Stomach (tissue), 9 donors: ENCODE results near the gene OSTF1. TPM values are rescaled to one million over a fixed set of nuclear protein-coding genes. Genes with fewer than 3 reads are reported as not detected.

Source experiments
- DNase-seq, 2 donors: peaks; one replicate each; pipeline versions ENCODE4 v3.0.0 to v3.0.0-alpha.2; 2013 to 2019
- H3K27ac ChIP-seq, 5 donors: fragments of 200-600 bp in 4 of 5; sonication (generic) in 4 of 5; one replicate each; pipeline ENCODE4 v1.5.1; 2013 to 2019; ENCODE audit warnings: mild to moderate bottlenecking in 1 of 5, moderate library complexity in 1 of 5
- H3K27me3 ChIP-seq, 3 donors: fragments of 200-600 bp; sonication (generic); one replicate each; pipeline ENCODE4 v1.5.1; 2017 to 2019; ENCODE audit warnings: mixed run types in 1 of 3
- H3K36me3 ChIP-seq, 4 donors: fragments of 200-600 bp; sonication (generic); 1 replicate in 3 of 4; 2 replicates in 1 of 4; pipeline ENCODE4 v1.5.1; 2016 to 2019
- H3K4me1 ChIP-seq, 4 donors: fragments of 200-600 bp; sonication (generic); one replicate each; pipeline ENCODE4 v1.5.1; 2016 to 2019
- H3K4me3 ChIP-seq, 4 donors: fragments of 200-600 bp; sonication (generic) in 3 of 4; one replicate each; pipeline ENCODE4 v1.5.1; 2016 to 2019; ENCODE audit warnings: mild to moderate bottlenecking in 1 of 4
- H3K9me3 ChIP-seq, 4 donors: fragments of 200-600 bp; sonication (generic); one replicate each; pipeline ENCODE4 v1.5.1; 2016 to 2019
- CTCF ChIP-seq, 7 experiments: fragments of 450-650 bp in 4 of 7; fragments of 200-600 bp in 3 of 7; sonication (generic) in 3 of 7; IDR thresholded peaks; one replicate each; pipeline ENCODE4 v1.5.1; 2016 to 2019; ENCODE audit warnings: antibody characterized with exemption in 7 of 7, control low read depth in 2 of 7, mild to moderate bottlenecking in 1 of 7
- EP300 ChIP-seq: sonication (generic); formaldehyde crosslinking; IDR thresholded peaks from one replicate; pipeline ENCODE4 v1.6.1; 2017; ENCODE audit warnings: antibody characterized with exemption
- POLR2A ChIP-seq, 4 donors: fragments of 450-650 bp; IDR thresholded peaks; one replicate each; pipeline ENCODE4 v1.6.1; 2016; ENCODE audit warnings: antibody characterized with exemption in 4 of 4, control low read depth in 2 of 4, mild to moderate bottlenecking in 1 of 4, moderate library complexity in 1 of 4
- POLR2AphosphoS5 ChIP-seq, 3 donors: sonication (generic); formaldehyde crosslinking; IDR thresholded peaks; one replicate each; pipeline ENCODE4 v1.6.1; 2016; ENCODE audit warnings: antibody characterized with exemption in 3 of 3
- WGBS, 5 donors: extraction: QIAGEN DNeasy Blood & Tissue Kit in 3 of 5; methylation state at CpG; one replicate each; pipeline versions ENCODE4 v1.1.5 to v1.1.7; 2013 to 2018; 5-methylcytosine and 5-hydroxymethylcytosine counted together
- intact Hi-C: fragments of 100-400 bp; cut with DNase I; formaldehyde crosslinking; loops from one replicate; pipeline ENCODE4 v1.15.1; 2023; ENCODE audit warnings: low total_unique reads
- polyA plus RNA-seq, 3 donors: library from polyadenylated mRNA; stranded (reverse); fragments of 200-250 nt; gene quantifications; one replicate each; pipeline ENCODE4 v1.2.3, GENCODE V29; 2013
- total RNA-seq, 5 donors: library from RNA; depleted of rRNA; stranded (reverse); fragments of >200 nt; gene quantifications; one replicate each; pipeline versions ENCODE4 v1.1.0 to v1.2.3, GENCODE V29; 2014 to 2016
- donor health status: healthy with polysubstance abuse.
- donor health status: Bipolar disorder and iron deficiency.
- donor health status: healthy.

The OSTF1 gene
- total and polyA plus RNA-seq, 8 donors = 2.2 to 79.4 (median 43.5) TPM; not detected in 1

- Histone ChIP-seq H3K36me3 (peaks cover 0 to 11% (median 2%) of the 10 kb centered on the region in 4 donors), H3K4me3 (no peak overlapping the region), H3K9me3 (no peaks in the 10 kb centered on the region), H3K27ac (no peak overlapping the region), H3K27me3 (no peaks in the 10 kb centered on the region), H3K4me1 (no peaks in the 10 kb centered on the region)
- intact Hi-C loops = no loop called here
- TF ChIP-seq CTCF (IDR thresholded peaks at IDR 0.05) (no peak), POLR2A (IDR thresholded peaks at IDR 0.05) (no peak), EP300 (no peak), POLR2AphosphoS5 (IDR thresholded peaks at IDR 0.05) (no peak)
- no peak for DNase-seq
These were observed 87.7 kb downstream of the OSTF1 start for GRCh38 chr9:75176037-75176436.

- Histone ChIP-seq H3K27ac (peak overlapping the region in 1 of 5 donors; percentile 76), H3K27me3 (no peaks in the 10 kb centered on the region), H3K4me1 (no peaks in the 10 kb centered on the region), H3K9me3 (no peaks in the 10 kb centered on the region), H3K36me3 (peaks cover 0 to 12% (median 10%) of the 10 kb centered on the region in 4 donors), H3K4me3 (no peak overlapping the region)
- peak in 1 of 2 donors; percentile 20 for DNase-seq
- intact Hi-C loops = no loop called here
- TF ChIP-seq EP300 (no peak), POLR2AphosphoS5 (IDR thresholded peaks at IDR 0.05) (peak in 1 of 3 donors; percentile 17), POLR2A (IDR thresholded peaks at IDR 0.05) (no peak), CTCF (IDR thresholded peaks at IDR 0.05) (no peak)
- WGBS, 5 donors = 69 to 96% (median 78%) methylated on average over 1 of the region's 1 CpG
These were observed 93.4 kb downstream of the OSTF1 start for GRCh38 chr9:75181750-75182149.

GRCh38 chr9:75183306-75183705 is 95.0 kb downstream of the OSTF1 start:
- intact Hi-C loops = no loop called here
- 85 to 94% (median 91%) methylated on average over 9 of the region's 9 CpGs for WGBS, 5 donors
- no peak for TF ChIP-seq POLR2A (IDR thresholded peaks at IDR 0.05)
- TF ChIP-seq EP300 = no peak
- TF ChIP-seq CTCF (IDR thresholded peaks at IDR 0.05) = no peak
- no peak for TF ChIP-seq POLR2AphosphoS5 (IDR thresholded peaks at IDR 0.05)
- Histone ChIP-seq H3K27ac (no peak overlapping the region), H3K36me3 (peaks cover 0 to 11% (median 8%) of the 10 kb centered on the region in 4 donors), H3K4me1 (no peaks in the 10 kb centered on the region), H3K9me3 (no peaks in the 10 kb centered on the region), H3K27me3 (no peaks in the 10 kb centered on the region), H3K4me3 (no peak overlapping the region)
- DNase-seq = no peak

GRCh38 chr9:75184471-75184870 is 96.2 kb downstream of the OSTF1 start:
- WGBS, 5 donors = 63 to 84% (median 79%) methylated on average over 3 of the region's 3 CpGs
- Histone ChIP-seq H3K4me1 (no peaks in the 10 kb centered on the region), H3K4me3 (no peak overlapping the region), H3K36me3 (peaks cover 0 to 11% (median 8%) of the 10 kb centered on the region in 4 donors), H3K9me3 (no peaks in the 10 kb centered on the region), H3K27ac (no peak overlapping the region), H3K27me3 (no peaks in the 10 kb centered on the region)
- TF ChIP-seq POLR2A (IDR thresholded peaks at IDR 0.05) (no peak), POLR2AphosphoS5 (IDR thresholded peaks at IDR 0.05) (no peak), EP300 (no peak), CTCF (IDR thresholded peaks at IDR 0.05) (no peak)
- intact Hi-C loops = no loop called here
- DNase-seq = no peak
